Fibroblast of mammary gland (primary cell): ENCODE results near the gene SND1.
"Not testable (repeated sequence)": the region's sequence is repeated elsewhere in the genome, so short reads cannot be mapped to it uniquely, and the experiment has no call there.

Experiments
- DNase-seq: peaks from one replicate; pipeline ENCODE4 v3.0.0-alpha.2; 2010; ENCODE audit warnings: low read depth
- H3K4me3 ChIP-seq: 2 replicates; pipeline ENCODE4 v1.5.1; 2011; ENCODE audit warnings: low read depth, mild to moderate bottlenecking, low read length, moderate library complexity; ENCODE audit not compliant: control insufficient read depth
- TF ChIP-seq, protein P1 (sequence below): conservative IDR thresholded peaks from 2 replicates; pipeline ENCODE4 v1.5.1; 2011; ENCODE audit warnings: low read depth, low read length, inconsistent platforms; ENCODE audit not compliant: control insufficient read depth, insufficient read depth

The SND1 gene

DNA sequence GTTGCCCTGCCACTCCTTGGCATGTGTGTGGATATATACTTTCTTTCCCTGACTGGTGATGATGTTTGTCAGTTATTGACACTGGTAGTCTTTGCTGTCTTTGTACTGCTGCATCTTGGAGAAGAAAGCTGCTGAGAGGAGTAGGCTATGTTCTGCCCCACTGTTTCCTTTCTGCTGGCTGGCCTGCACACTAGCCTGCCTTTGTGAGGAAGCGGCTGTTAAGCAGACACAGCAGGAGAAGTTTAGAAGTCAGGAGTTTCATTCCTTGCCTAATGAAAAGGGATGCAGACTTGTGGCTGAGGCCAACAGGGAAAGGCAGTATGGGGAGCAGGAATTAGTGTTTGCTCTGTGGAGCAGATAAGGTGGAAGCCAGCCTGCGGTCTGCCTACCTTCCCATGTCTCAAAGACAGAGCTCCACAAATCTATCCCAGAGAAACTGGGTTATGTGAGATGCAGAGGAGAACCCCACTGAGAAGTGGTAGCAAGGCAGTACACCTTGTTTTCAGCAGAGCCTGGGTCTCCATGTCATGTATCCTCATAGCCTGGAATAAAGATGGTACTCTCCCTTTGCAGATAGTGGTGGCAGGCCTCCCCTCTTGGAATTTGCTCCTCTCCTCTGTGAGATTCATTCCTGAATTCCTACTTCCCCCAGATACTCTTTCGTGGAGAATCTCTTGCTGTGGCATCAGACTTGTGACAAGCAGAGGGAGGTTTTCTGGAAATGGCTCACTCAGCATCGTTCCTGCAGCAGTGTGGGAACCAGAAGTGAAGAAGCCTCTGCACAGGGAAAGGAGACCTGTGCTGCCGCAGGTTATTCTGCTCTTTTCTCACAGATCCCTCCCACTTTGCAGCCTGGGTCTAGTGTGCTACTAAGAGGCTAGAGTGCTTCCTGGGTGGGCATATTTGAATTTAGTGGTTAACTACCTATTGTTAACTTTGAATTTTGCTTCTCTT is 249.0 kb downstream of the SND1 start:
- TF ChIP-seq, protein P1, sequence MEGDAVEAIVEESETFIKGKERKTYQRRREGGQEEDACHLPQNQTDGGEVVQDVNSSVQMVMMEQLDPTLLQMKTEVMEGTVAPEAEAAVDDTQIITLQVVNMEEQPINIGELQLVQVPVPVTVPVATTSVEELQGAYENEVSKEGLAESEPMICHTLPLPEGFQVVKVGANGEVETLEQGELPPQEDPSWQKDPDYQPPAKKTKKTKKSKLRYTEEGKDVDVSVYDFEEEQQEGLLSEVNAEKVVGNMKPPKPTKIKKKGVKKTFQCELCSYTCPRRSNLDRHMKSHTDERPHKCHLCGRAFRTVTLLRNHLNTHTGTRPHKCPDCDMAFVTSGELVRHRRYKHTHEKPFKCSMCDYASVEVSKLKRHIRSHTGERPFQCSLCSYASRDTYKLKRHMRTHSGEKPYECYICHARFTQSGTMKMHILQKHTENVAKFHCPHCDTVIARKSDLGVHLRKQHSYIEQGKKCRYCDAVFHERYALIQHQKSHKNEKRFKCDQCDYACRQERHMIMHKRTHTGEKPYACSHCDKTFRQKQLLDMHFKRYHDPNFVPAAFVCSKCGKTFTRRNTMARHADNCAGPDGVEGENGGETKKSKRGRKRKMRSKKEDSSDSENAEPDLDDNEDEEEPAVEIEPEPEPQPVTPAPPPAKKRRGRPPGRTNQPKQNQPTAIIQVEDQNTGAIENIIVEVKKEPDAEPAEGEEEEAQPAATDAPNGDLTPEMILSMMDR: no peak
- no peak for DNase-seq

DNA sequence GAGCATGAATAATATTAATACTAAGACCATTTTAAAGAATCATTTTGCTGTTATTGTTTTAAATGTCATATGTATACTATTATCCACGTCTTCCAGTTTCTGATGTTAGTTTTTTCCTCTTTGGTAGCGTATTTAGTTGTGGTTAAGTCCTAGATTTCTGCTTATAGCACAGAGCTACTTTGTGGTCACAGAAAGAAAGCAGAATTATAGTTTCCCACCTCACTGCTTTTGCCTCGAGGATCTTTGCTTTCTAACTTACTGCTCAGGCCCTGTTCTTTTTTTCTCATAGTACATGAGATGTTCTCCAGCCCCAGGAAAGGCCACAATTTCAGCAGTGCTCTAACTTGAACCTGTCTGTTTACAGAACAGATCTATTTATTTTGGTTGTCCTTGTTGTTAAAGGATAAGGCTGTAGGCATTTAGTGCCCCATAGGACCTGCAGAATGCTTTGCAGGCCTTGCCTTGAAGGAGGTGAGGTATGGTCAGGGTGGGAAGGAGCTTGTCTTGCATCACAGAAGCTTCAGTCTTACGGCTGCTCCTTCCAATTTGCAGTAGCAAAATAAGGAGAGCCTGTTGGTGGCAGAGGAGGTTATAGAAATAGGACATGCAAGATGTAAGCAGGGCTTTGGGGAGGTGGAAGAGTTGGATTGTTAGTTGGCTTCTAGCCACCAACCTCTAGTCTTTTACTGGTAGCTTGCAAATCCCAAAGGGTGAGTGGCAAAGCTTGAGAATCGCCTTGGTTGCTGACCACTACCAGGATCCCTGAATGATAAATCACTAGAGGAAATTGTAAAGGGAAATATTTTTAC is 250.1 kb downstream of the SND1 start:
- no peak overlapping the region for H3K4me3 ChIP-seq
- TF ChIP-seq, protein P1: no peak
- DNase-seq: no peak

More for the DNA sequence above, 249.0 kb downstream of the SND1 start:
- no peak overlapping the region for H3K4me3 ChIP-seq

DNA sequence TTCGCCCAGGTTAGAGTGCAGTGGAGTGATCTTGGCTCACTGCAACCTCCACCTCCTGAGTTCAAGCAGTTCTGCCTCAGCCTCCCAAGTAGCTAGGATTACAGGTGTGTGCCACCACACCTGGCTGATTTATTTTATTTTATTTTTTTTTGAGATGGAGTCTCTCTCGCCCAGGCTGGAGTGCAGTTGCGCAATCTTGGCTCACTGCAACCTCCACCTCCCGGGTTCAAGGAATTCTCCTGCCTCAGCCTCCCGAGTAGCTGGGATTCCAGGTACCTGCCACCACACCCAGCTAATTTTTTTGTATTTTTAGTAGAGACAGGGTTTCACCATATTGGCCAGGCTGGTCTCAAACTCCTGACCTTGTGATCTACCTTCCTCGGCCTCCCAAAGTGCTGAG is 250.8 kb downstream of the SND1 start:
- DNase-seq, H3K4me3 ChIP-seq: not testable (repeated sequence)

- TF ChIP-seq, protein P1: no peak
- H3K4me3 ChIP-seq: no peak overlapping the region
- no peak for DNase-seq
Measured at GRCh38 chr7:127903892-127904669, 252.1 kb downstream of the SND1 start.

- no peak for DNase-seq
- TF ChIP-seq, protein P1: no peak
- no peak overlapping the region for H3K4me3 ChIP-seq
Measured at GRCh38 chr7:127904670-127904985, 252.6 kb downstream of the SND1 start.

- TF ChIP-seq, protein P1: no peak
- H3K4me3 ChIP-seq: no peak overlapping the region
- no peak for DNase-seq
Measured at GRCh38 chr7:127905021-127905420, 253.0 kb downstream of the SND1 start.
